Activated CD8-positive, alpha-beta memory T cell treated with anti-CD3 and anti-CD28 coated beads for 1 hour (primary cell): ENCODE data around the gene PRRX2.
"Not testable (repeated sequence)": the region's sequence is repeated elsewhere in the genome, so short reads cannot be mapped to it uniquely, and the experiment has no call there.

Source experiments
- DNase-seq, 2 donors: peaks; one replicate each; pipeline ENCODE4 v3.0.0-alpha.2; 2020; ENCODE audit warnings: low read depth in 1 of 2; ENCODE audit errors: extremely low read depth in 1 of 2

Gene PRRX2

GRCh38 chr9:129726322-129727160 lies 61.1 kb downstream of the PRRX2 start:
- peak; percentile 6 to 42 for DNase-seq

GRCh38 chr9:129728744-129729143 lies 63.3 kb downstream of the PRRX2 start:
- no peak for DNase-seq

GRCh38 chr9:129731477-129732085 lies 66.1 kb downstream of the PRRX2 start:
- no peak for DNase-seq

GRCh38 chr9:129732100-129732499 lies 66.7 kb downstream of the PRRX2 start:
- no peak for DNase-seq

DNA sequence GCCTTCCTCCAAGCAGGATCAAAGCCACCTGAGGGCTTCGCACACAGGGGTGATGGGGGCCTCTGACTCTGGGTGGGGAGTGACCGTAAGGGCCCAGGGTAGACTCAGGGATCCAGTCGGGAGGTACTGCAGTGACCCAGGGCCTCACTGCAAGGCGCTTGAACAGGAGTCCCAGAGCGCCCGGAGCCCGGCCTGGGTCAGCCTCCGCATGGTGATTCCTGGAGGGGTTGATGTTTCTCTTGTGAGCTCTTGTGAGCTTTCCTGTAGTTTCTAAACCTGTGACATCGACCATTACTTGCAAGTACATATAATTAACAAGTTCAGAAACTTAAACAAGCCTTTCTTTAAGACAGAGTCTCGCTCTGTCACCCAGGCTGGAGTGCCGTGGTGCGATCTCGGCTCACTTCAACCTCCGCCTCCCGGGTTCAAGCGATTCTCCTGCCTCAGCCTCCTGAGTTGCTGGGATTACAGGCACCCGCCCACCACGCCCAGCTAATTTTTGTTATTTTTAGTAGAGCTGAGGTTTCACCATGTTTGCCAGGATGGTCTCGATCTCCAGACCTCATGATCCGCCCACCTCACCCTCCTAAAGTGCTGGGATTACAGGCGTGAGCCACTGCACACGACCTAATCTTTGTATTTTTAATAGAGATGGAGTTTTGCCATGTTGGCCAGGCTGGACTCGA lies 67.6 kb downstream of the PRRX2 start:
- DNase-seq, result no peak

DNA sequence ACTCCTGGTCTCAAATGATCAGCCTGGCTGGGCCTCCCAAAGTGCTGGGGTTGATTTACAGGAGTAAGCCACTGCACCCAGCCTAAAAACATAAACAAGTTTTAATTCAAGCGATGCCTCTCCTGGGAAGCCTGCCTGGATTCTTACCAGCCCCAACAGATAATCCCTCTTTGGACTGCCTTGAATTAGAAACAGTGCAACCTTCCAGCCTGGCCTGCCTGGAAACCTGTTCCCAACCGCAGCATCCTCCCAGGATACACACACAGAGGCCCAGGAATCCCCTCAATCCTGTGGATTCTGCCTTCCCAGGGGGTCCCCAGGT lies 68.1 kb downstream of the PRRX2 start:
- DNase-seq, result no peak

DNA sequence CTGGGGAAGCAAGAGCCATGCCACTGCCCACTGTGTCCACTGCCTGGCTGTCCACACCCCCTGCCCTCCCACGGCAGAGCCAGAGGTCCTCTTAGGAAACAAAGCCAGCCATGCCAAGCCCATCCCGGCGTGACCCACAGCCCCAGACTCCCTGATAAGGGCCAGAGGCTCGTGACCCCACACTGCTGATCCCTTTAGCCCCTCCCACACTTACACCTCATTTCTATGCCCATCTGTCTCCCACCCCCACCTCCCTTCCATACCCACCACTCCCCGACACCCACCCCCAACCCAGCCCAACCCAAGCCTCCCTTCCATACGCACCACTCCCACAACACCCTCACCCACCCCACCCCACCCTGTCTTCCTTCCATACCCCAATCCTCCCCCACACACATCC lies 70.1 kb downstream of the PRRX2 start:
- DNase-seq, result no peak

DNA sequence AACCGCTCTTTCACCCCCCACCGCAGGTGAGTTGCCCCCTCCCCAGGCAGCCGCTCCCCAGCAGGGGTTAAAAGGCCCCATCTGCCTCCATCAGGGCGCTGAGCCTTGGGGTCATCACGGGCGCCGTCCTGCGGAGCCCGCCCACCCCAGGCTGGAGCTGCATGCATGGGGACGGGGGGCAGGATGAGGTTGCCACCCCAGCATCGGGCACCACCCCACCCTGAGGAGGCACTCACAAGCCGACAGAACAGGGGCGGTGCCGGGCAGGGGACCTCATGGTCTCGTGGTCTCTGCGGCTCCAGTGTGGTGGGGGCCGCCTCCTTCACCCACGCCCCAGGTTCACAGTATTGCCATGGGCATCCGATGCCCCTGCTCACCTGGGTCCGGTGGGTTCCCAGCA lies 70.9 kb downstream of the PRRX2 start:
- DNase-seq, result no peak

DNA sequence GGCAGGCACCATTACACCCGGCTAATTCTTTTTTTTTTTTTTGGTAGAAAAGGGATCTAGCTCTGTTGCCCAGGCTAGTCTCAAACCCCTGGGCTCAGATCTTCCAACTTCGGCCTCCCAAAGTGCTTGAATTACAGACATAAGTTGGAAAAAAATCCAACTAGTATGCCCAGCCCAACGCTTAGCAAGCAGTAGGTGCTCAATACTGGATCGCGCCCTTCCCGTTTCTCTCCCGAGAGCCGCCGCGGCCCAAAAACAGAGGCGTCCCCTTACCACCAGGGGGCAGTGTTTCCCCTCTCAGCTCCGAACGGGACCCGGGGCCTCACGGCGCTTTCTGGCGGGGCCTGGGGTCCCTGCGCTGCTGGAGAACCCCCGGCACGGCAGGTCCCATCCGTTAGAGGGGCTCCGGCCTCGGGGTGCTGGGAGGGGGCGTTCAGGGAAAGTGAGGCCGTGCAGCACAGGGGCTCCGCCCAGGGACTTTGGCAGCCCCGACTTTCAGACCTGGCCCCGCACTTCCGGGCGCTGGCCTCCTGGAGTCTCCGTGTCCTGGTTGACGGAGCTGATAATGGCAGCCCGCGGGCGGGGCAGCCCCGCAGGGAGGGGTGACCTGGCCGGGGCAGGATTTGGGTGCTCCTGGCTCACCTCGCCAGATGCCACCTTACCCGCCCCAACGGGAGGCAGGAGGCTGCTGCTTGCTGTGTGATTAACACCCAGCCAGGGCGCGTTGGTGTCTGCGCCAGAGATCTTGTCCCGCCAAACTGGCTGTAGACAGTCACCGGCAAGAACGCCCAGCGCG lies 72.2 kb downstream of the PRRX2 start:
- peak; percentile 68 to 81 for DNase-seq

- no peak for DNase-seq
Observed at GRCh38 chr9:129739432-129739831, 74.0 kb downstream of the PRRX2 start.

DNA sequence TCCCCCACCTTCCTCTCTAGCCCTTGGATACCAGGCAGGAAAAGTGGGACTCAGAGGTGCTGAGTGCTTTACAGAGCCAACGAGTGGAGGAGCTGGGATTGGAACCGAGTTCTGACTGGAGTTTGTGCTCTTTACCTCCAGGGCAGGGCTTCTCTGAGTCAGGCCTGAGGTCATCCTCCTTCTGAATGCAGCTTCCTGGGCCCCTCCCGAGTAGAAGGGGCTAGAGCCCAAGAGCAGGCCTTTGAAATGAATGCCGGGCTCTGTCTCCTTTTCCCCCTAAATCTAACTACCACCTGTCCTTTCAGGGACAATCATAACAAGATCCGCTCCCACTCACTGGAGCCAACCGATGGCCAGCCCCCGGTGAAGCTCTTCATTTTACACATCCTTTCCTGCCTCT lies 74.7 kb downstream of the PRRX2 start:
- DNase-seq, result no peak

DNA sequence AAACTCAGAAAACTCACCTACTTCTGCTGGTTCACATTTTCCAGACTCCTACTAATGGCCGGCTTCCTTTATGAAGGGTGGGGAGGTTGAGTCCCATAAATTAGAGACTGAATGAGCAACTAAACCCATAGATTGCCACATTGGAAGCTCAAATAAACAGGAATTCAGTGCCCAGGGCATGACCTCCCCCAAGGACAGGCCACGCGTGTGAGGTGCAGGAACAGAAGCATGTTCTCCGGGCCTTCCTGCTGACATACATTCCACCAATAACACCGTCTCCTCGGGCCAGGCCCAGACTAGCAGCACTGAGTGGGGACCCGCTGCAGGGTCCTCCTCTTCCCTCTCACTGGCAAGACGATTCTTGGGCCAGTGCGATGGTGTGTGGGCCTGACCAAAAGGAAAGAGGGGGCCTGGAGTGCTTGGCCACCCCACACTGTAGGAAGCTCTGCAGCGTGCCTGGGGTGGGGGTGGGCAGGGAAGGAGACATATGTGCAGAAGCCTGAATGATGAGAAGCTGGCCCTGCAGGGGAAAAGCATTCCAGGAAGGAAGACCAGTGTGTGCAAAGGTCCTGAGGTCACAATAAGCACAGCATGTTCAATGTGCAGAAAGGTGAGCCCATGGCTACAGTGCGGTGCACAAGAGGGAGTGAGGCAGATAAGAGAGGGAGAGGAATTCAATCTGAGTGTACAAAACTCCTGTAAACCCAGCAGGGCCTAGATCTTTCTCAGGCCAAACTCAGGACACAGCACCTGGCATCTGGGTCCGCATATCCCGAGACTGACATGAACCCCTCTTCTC lies 75.4 kb downstream of the PRRX2 start:
- DNase-seq, result no peak

GRCh38 chr9:129745200-129745599 lies 79.8 kb downstream of the PRRX2 start:
- DNase-seq, result no peak

GRCh38 chr9:129746092-129746777 lies 80.8 kb downstream of the PRRX2 start:
- no peak for DNase-seq

GRCh38 chr9:129748249-129748648 lies 82.8 kb downstream of the PRRX2 start:
- no peak for DNase-seq

DNA sequence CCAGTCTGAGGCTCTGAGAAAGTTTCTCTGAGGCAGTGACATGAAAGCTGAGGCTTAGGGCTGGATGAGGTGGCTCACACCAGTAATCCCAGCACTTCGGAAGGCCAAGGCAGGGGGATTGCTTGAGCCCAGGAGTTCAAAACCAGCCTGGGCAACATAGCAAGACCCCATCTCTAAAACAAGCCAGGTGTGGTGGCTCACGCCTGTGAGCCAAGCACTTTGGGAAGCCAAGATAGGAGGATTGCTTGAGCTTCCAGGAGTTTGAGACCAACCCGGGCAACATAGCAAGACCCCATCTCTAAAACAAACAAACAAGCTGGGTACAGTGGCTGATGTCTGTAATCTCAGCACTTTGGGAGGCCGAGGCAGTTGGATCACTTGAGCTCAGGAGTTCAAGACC lies 83.6 kb downstream of the PRRX2 start:
- DNase-seq, result not testable (repeated sequence)

DNA sequence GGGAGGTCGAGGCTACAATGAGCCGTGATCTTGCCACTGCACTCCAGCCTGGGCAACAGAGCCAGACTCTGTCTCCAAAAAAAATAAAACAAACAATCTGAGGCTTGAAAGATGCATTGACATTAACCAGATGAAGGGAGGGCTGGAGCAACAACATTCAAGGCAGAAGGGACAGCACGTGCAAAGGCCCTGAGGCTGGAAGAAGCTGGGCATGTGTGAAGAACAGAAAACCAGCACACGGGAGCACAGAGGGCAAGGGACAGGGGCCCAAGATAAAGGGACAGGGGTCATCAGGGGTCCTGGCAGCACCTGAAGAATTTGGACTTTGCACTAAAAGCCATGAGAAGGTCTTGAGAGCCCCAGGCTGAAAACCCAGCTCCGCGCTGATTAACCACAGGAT lies 84.1 kb downstream of the PRRX2 start:
- no peak for DNase-seq

DNA sequence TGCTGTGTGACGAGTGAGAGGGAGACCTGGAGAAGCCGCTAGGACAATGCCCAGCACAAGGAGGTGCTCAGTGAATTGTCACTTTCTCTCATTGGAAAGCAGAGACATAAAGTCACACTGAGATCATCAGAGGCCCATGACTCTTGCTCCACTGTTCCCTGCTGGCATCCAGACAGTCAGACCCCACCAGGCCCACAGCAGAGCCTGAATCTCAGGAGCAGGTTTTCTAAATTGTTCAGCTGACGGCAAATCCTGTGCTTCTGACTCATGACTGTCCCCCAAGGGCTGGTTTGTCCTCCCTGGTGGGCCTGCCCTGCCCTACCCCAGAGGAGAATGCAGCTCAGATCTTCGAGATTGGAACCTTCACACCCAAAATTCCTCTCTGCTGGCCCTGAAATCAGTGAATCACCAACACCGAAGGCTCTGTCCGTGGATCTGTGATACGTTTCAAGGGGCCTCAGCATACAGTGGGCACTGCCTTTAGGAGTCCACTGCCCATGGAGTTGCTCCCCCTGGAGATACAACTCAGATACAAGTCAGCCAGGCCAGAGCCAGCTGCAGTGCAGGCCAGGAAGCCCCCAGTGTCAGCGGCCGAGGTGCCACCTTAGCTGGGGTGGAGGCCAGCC lies 84.7 kb downstream of the PRRX2 start:
- no peak for DNase-seq
